NCI-H2107 treated with DMSO at 0.1 percent for 48 hours (cell line): ENCODE results near the gene ARL15.
"Not testable (repeated sequence)": the region's sequence is repeated elsewhere in the genome, so short reads cannot be mapped to it uniquely, and the experiment has no call there.

Source experiments
- DNase-seq: peaks from one replicate; lab custom pipeline; 2025; ENCODE audit not compliant: unreplicated experiment; lab: John Stamatoyannopoulos, UW

ARL15 gene

GRCh38 chr5:53871050-53871449 is 439.3 kb downstream of the ARL15 start:
- no peak for DNase-seq

GRCh38 chr5:53858700-53859456 is 451.5 kb downstream of the ARL15 start:
- DNase-seq, result no peak

- DNase-seq, result no peak
Measured at GRCh38 chr5:53856506-53856905, 453.9 kb downstream of the ARL15 start.

GRCh38 chr5:53836851-53837430 is 473.4 kb downstream of the ARL15 start:
- DNase-seq, result not testable (repeated sequence)

- DNase-seq, result no peak
Measured at GRCh38 chr5:53834500-53834899, 475.9 kb downstream of the ARL15 start.
